Mononuclear cell (primary cell): ENCODE results near the gene PLCH1. TPM values are rescaled to one million over a fixed set of nuclear protein-coding genes. Genes with fewer than 3 reads are reported as not detected.

Source experiments
- H3K27me3 ChIP-seq: 2 replicates; pipeline ENCODE4 v1.6.0; 2011; ENCODE audit warnings: low read length, control low read depth; ENCODE audit not compliant: insufficient read depth
- H3K4me1 ChIP-seq: 2 replicates; pipeline ENCODE4 v1.5.1; 2011; ENCODE audit warnings: mild to moderate bottlenecking, low read length, control low read depth; ENCODE audit not compliant: insufficient read depth
- H3K4me3 ChIP-seq: 2 replicates; pipeline ENCODE4 v1.5.1; 2011; ENCODE audit warnings: mild to moderate bottlenecking, low read length, moderate library complexity
- H3K9me3 ChIP-seq: 2 replicates; pipeline ENCODE4 v1.5.1; 2011; ENCODE audit warnings: low read depth, mild to moderate bottlenecking, control low read depth, low read length
- total RNA-seq: library from RNA; depleted of rRNA; stranded (reverse); fragments of >200 nt; gene quantifications from one replicate; pipeline ENCODE4 v1.2.3, GENCODE V29; 2012

PLCH1 gene
- total RNA-seq, 1 donor: 0.94 TPM

DNA sequence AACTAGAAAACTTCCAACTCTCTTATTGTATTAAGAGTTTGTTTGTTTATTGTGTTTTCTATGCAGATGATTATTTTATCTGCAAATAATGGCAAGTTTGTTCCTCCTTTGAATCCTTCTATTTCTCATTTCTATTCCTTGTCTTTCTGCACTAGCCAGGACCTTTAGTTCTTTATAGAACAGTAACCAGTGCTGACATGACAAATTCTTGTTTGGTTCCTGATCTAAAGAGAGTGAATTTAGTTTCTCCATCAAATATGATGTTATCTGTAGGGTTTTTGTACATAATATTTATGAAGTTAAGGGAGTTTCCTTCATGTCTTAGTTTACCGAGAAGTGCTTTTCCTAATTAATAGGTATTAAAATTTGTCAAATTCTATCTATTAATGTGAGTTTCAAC is 350.6 kb downstream of the PLCH1 start:
- Histone ChIP-seq H3K27me3 (no peaks in the 10 kb centered on the region), H3K4me3 (no peak overlapping the region), H3K4me1 (no peaks in the 10 kb centered on the region), H3K9me3 (no peaks in the 10 kb centered on the region)

DNA sequence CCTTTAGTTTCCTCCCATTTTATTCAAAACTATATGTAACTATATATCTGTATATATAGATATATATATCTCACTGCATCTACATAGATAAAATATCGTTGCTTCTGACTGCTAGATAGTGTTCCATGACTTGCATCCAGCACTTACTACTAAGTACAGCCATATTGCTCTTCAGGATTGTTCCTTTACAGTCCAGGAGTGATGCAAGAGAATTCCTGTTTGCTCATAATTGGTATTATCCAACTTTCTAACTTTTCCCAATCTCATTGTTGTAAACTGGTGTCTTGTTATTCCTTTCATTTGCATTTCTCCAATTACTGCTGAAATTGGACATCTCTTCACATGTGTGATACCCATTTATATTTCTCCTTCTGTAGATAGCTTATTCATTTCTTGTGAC is 351.6 kb downstream of the PLCH1 start:
- H3K4me1 ChIP-seq: no peaks in the 10 kb centered on the region
- H3K9me3 ChIP-seq: no peaks in the 10 kb centered on the region
- H3K4me3 ChIP-seq: no peak overlapping the region
- H3K27me3 ChIP-seq: no peaks in the 10 kb centered on the region

DNA sequence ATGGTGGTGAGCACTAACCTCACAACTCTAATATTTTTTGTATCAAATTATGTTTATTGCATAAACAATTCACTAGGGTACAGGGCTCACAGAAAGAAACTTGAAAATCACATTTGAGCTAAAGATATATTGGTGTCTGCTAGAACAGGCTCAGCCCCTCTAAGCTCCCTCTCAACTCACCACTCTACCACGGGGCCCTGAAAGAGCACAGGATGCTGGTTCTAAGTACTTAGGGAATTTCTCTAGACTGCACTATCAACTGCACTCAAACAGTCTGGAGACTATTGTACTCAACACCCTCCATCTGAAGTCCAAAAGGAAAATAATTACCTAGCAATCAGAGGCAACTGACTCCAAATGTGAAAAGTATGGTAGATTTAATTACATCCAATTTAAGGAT is 352.7 kb downstream of the PLCH1 start:
- Histone ChIP-seq H3K4me1 (no peaks in the 10 kb centered on the region), H3K9me3 (no peaks in the 10 kb centered on the region)

DNA sequence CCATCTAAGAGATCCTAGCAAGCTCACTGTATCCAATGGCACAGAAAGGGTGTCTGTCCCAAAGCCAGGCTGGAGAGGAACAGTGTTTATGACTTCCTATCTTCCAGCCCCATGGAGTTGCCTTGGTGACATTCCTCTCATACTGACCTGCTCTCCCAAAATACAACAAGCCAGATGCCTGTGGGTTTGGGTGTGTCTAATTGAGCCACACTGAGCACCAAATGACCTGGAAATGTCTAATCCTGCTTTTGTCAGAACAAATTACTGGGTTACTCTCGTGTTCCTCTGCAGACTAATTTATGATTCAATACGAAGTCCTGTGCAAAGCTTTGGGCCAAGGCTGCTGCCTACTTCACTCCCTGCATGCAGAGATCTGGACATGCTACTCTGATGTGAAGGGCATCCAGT is 353.3 kb downstream of the PLCH1 start:
- H3K4me3 ChIP-seq: no peak overlapping the region
- H3K9me3 ChIP-seq: no peaks in the 10 kb centered on the region
- no peaks in the 10 kb centered on the region for H3K27me3 ChIP-seq
- no peaks in the 10 kb centered on the region for H3K4me1 ChIP-seq

More for the DNA sequence above, 352.7 kb downstream of the PLCH1 start:
- no peak overlapping the region for H3K4me3 ChIP-seq
- H3K27me3 ChIP-seq: no peaks in the 10 kb centered on the region

DNA sequence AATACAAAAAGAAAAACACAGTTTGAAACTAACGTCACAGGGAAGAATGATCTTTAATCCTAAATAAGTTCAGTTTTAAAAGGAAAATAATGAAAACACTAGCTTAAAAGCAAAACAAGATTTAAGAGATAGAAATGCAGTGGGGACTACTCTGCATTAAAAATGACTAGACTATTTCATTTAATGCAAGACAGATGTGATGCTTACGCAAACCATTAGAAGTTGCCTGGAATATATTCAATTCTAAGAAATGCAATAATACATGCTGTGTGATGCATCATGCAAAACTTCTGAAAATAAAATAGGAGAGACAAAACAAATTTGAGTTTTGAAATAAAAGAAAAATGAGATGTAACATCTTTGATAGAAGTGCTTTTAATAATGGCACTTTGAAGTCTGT is 353.8 kb downstream of the PLCH1 start:
- Histone ChIP-seq H3K27me3 (no peaks in the 10 kb centered on the region), H3K4me3 (no peak overlapping the region), H3K9me3 (no peaks in the 10 kb centered on the region), H3K4me1 (no peaks in the 10 kb centered on the region)

DNA sequence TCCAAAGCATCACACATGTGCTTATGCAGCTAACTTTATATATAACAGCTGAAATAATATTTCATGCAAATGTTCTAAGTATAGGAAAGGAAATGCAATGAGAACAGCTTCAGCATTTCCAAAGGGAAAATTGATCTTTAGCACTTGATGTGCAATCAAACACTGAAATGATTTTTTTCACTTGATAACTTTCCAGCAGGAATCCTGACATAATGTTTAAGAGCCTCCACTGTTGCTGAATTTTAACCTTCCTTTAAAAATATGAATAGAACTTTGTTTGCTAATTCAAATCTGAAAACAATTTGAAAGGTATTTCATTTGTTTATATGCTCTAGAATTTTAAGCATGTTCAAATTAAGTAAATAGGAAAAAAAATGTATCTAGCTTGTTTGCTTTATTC is 354.5 kb downstream of the PLCH1 start:
- Histone ChIP-seq H3K4me1 (no peaks in the 10 kb centered on the region), H3K4me3 (no peak overlapping the region), H3K9me3 (no peaks in the 10 kb centered on the region), H3K27me3 (no peaks in the 10 kb centered on the region)

DNA sequence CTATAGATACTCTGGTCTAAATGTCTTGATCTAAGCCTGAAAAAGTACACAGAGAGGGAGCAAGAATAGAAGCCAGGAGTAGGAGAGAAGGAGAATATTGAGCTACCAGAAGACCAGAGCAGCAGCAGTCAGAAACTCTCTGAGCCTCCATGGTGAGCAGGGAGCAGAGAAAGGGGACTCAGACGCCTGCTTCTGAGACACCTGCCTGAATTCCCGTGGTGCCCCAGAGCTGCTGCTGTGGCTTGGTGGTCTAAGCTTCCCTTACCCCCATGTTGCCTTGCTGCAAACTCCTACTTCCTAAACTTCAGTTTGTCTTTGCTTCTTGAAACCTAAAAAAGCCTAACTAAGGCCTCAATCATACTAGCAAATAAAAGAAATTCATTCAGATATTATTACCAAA is 356.5 kb downstream of the PLCH1 start:
- no peaks in the 10 kb centered on the region for H3K27me3 ChIP-seq
- no peaks in the 10 kb centered on the region for H3K4me1 ChIP-seq
- H3K9me3 ChIP-seq: no peaks in the 10 kb centered on the region
- no peak overlapping the region for H3K4me3 ChIP-seq

DNA sequence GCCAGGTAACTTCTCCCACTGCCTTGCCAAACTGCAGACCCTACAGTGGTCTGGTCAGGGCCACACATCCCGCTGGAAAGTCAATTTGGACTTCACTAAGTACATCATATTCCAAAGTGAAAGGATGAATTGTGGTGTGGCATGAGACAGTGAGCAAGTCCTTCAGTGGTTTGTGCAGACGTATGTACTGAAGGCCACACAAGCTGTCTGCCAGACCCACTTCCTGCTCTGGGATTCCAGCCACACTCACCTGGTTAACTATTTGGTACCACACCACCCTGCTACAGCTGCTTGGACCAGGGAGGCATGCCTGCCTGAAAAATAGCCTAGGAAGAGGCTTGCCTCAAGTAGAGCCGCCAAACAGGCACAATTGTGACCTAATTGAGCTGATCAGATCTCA is 357.3 kb downstream of the PLCH1 start:
- Histone ChIP-seq H3K9me3 (no peaks in the 10 kb centered on the region), H3K4me1 (no peaks in the 10 kb centered on the region), H3K27me3 (no peaks in the 10 kb centered on the region), H3K4me3 (no peak overlapping the region)

DNA sequence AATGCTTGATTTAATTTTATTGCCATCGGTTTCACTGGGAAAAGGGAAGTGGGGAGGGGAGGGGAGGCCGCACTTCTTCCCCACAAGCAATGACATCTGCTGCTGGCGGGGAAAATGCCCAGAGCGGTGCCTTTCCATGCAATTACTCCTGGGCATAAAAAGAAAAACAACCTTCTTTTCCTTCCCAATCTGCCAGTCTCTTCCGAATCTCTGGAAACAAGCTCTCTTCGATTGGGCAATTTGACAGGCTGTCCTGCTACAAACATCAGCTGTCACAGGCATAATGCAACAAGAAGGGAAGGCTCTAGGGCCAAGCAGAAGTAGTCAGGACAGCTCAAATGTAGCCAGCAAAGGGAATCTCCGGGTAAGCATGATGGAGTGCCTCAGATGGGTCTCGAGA is 358.0 kb downstream of the PLCH1 start:
- Histone ChIP-seq H3K9me3 (no peaks in the 10 kb centered on the region), H3K27me3 (no peaks in the 10 kb centered on the region), H3K4me1 (no peaks in the 10 kb centered on the region)

DNA sequence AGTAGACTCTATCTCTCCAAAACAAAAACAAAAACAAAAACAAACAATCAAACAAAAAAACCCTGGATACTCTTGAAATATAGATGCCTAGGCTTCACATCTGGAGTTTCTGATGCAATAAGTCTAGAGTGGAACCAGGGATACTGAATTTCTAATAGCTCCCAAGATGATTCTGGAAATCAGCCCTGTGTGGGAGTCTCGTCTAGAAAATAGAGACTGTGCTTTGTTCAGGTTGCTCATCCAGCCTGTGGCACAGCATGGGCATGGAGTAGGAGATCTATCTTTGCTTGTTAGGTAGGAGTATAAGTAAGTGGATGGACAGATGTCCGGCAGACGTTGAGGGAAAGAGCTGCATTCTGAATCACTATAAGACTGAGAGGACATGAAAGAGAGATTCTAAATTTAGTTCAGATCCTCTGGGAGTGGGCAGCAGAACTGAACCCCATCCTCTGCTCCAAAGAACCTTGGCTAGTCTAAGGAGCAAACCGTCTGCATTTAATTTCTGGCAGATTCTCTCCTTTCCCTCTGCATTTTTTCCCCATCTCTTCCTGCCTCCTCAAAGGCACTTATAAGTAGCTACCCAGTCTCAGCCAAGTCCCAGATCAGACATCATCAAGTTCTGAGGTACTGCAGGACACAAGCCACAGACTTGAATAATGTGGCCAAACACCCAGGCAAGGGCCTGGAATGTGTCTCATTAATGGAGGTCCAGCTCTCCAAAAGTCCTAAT is 358.8 kb downstream of the PLCH1 start:
- no peaks in the 10 kb centered on the region for H3K9me3 ChIP-seq
- H3K4me3 ChIP-seq: no peak overlapping the region
- no peaks in the 10 kb centered on the region for H3K27me3 ChIP-seq
- no peaks in the 10 kb centered on the region for H3K4me1 ChIP-seq

More for the DNA sequence above, 358.0 kb downstream of the PLCH1 start:
- H3K4me3 ChIP-seq: no peak overlapping the region

DNA sequence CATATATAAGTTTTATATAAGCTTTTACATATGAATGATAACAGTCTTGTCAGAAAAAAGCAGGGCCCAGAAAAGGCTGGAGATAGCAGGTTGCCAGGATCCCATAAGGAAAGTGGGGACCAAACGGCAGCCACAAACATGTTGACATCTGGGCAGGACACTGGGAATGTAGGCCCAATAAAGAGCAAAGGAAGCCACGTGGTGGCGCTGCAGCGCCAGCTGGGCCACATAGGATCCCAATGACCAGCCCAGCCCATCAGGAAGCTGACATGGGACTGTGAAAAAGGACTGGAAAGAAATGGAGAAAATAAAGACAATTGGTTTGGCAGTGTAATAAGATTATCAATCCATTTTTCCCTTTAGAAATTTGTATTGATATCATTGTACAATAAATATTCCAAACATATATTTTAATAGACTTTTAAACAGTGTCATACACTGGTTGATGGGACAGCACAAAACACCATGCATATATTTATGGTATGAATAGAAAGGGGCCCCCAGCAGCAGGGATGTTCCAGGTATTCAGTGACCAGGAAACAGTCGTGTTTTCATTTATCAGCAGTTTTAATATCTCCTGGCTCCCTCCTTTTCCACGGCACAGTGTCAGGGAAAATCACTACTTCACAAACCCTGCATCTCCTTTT is 362.4 kb downstream of the PLCH1 start:
- Histone ChIP-seq H3K4me1 (no peaks in the 10 kb centered on the region), H3K4me3 (no peak overlapping the region), H3K27me3 (no peaks in the 10 kb centered on the region), H3K9me3 (no peaks in the 10 kb centered on the region)

DNA sequence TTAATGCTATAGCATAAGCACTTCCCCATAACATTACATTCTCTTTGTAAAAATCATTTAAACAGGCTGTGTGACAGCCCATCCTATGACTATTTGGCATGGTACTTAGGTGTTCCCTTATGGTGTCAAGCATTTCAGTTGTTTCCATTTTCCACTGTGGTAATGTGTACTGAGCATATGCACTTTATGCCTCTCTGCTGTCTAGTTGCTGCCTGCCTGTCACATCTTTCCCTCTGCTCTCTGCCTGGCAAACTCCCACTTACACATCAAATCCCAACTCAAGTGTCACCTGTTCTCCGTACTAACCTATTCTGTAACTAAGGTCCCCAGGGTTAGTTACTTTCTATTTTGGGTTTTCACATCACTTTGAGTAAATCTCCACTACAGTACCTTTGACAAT is 367.0 kb downstream of the PLCH1 start:
- H3K4me3 ChIP-seq: no peak overlapping the region
- H3K4me1 ChIP-seq: no peaks in the 10 kb centered on the region
- no peaks in the 10 kb centered on the region for H3K27me3 ChIP-seq
- H3K9me3 ChIP-seq: no peaks in the 10 kb centered on the region

DNA sequence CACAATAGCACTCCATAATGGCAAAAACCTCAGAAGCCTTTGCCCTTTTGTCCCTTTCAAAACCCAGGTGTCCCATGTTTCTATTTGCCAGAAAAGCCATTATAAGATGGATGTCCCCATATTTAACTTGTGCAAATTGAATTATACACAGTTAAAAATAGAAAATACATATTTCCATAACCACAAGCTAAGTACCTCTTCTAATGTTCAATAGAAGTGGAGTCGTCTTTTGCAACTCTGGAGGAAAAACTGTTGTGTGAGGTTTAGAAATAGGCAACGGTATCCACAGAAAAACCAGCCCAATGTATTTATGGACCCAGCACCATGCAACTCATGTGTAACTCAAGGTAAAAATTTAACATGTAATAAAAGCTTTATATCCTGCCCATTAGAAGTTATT is 367.8 kb downstream of the PLCH1 start:
- no peaks in the 10 kb centered on the region for H3K27me3 ChIP-seq
- H3K4me1 ChIP-seq: no peaks in the 10 kb centered on the region
- H3K4me3 ChIP-seq: no peak overlapping the region
- no peaks in the 10 kb centered on the region for H3K9me3 ChIP-seq

DNA sequence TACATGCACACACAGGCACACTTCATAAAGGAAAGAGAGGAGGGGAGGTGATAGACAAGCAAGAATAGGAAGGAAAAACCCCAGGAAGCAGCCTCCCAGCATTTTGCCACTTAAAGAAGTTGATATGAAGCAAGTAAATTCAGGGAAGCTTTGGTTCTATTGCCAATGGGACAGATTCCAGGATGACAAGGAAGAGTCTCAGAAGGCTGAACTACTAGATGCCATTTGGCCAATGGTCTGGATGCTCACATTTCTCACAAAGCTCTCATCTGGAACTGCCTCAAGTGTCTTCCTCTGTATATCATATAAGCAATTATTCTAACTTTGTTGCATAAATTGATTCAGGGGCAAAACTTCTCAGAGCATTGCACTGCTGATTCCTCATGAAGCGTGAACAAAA is 372.6 kb downstream of the PLCH1 start:
- H3K9me3 ChIP-seq: no peaks in the 10 kb centered on the region
- H3K4me3 ChIP-seq: no peak overlapping the region
- no peaks in the 10 kb centered on the region for H3K4me1 ChIP-seq
- H3K27me3 ChIP-seq: no peaks in the 10 kb centered on the region

DNA sequence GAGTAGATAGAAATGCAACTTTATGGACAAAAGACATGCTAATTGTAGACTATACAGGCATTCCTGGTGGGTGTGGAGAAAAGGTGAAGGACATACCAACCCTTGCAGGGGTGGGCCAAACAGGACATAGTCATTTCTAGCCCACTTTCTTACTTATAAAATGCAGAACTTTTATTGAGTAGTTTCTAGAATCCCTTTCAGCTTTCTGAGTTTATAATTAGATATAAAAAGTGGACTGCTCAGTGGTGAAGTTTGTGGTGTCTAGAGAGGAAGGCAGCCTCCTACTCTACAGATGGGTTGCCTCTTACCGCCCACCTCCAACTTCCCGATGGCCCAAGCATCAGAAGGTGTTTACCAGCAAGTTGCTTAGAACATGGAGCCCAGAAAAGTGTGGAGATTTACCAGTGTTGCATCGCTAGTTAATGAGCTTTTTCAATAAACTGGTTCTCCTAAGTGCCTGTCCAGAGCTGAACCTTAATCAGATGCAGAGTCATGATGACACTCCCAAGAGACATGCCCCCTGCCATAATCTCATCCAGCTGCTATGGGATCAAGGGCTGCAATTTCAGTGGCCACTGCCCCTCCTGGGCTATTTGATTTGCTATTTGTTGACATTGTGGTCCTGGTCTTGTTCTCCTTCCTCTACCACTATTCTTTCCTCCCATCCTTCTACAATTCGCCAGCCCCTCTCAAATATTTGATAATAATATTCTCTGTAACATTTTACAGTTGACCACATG is 373.9 kb downstream of the PLCH1 start:
- Histone ChIP-seq H3K4me3 (no peak overlapping the region), H3K4me1 (no peaks in the 10 kb centered on the region), H3K9me3 (no peaks in the 10 kb centered on the region), H3K27me3 (no peaks in the 10 kb centered on the region)
